Mammary epithelial cell (primary cell): ENCODE results near the gene PPM1B.

Source experiments
- EZH2 ChIP-seq: IDR thresholded peaks from 2 replicates; pipeline ENCODE4 v1.6.1; 2012; ENCODE audit warnings: low read length, inconsistent platforms, borderline replicate concordance
- TF ChIP-seq, protein P1 (sequence below), 2 donors: IDR thresholded peaks in 1 of 2; conservative IDR thresholded peaks in 1 of 2; 2 replicates each; pipeline ENCODE4 v1.5.1; 2011 to 2012; ENCODE audit warnings: inconsistent platforms in 2 of 2, low read length in 2 of 2, mild to moderate bottlenecking in 2 of 2, control low read depth in 1 of 2, low read depth in 1 of 2; ENCODE audit not compliant: insufficient read depth in 1 of 2; ENCODE audit errors: extremely low read depth in 1 of 2

DNA sequence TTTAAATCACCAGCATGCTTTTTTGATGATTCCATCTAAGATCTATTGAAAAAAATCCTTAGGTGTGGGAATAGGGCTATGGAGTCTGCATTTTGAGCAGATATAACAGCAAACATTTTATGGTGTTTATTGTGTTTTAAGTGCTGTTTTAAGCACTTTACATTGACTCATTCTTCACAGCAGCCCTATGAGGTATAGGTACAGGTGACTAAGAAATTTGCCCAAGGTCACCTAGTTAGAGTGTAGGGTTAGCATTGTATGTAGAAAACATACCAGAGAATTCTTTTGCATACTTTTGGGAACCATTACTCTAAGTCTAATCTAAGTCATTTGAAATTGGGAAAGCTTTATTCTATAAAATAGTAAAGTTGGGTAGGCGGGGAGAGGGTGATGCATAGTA lies 31.3 kb downstream of the PPM1B start:
- TF ChIP-seq, protein P1, sequence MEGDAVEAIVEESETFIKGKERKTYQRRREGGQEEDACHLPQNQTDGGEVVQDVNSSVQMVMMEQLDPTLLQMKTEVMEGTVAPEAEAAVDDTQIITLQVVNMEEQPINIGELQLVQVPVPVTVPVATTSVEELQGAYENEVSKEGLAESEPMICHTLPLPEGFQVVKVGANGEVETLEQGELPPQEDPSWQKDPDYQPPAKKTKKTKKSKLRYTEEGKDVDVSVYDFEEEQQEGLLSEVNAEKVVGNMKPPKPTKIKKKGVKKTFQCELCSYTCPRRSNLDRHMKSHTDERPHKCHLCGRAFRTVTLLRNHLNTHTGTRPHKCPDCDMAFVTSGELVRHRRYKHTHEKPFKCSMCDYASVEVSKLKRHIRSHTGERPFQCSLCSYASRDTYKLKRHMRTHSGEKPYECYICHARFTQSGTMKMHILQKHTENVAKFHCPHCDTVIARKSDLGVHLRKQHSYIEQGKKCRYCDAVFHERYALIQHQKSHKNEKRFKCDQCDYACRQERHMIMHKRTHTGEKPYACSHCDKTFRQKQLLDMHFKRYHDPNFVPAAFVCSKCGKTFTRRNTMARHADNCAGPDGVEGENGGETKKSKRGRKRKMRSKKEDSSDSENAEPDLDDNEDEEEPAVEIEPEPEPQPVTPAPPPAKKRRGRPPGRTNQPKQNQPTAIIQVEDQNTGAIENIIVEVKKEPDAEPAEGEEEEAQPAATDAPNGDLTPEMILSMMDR (conservative IDR thresholded peaks at IDR 0.05 in 1 of 2, IDR thresholded peaks at IDR 0.05 in 1 of 2; ENCODE audit: extremely low read depth in 1 of 2, insufficient read depth in 1 of 2, low read depth in 1 of 2, low read length in 2 of 2) = no peak
- no peak for TF ChIP-seq EZH2
